HG02798 (cell line): ENCODE results near the gene MCM8.

Experiments
- ATAC-seq: cut with Tn5 transposase; IDR thresholded peaks from one replicate; pipeline ENCODE4 v1.9.1; 2021; ENCODE audit warnings: mild to moderate bottlenecking; ENCODE audit not compliant: unreplicated experiment, poor library complexity

Gene MCM8

GRCh38 chr20:5950271-5951031 is at the start of gene MCM8, which contains the start of gene TRMT6:
TSS of gene MCM8 (plus strand) at chr20:5950652. CDS start at chr20:5952016, 1,364 bp downstream.
TSS of gene TRMT6 (minus strand) at chr20:5950533. CDS start at chr20:5950405, 128 bp downstream.
- peak; percentile 99 for ATAC-seq

GRCh38 chr20:5900908-5901307 is 49.5 kb upstream of the MCM8 start:
- ATAC-seq, result no peak

- ATAC-seq, result no peak
Observed at GRCh38 chr20:5908981-5909380, 41.5 kb upstream of the MCM8 start.

GRCh38 chr20:5910186-5910585 is 40.3 kb upstream of the MCM8 start:
- ATAC-seq, result no peak

- ATAC-seq, result no peak
Observed at GRCh38 chr20:5913166-5913565, 37.3 kb upstream of the MCM8 start.

- no peak for ATAC-seq
Observed at GRCh38 chr20:5914859-5915258, 35.6 kb upstream of the MCM8 start.

- no peak for ATAC-seq
Observed at GRCh38 chr20:5918856-5919625, 31.4 kb upstream of the MCM8 start.

GRCh38 chr20:5919626-5920544 is 30.6 kb upstream of the MCM8 start:
- no peak for ATAC-seq

- no peak for ATAC-seq
Observed at GRCh38 chr20:5920581-5920980, 29.9 kb upstream of the MCM8 start.

- no peak for ATAC-seq
Observed at GRCh38 chr20:5923493-5923892, 27.0 kb upstream of the MCM8 start.

GRCh38 chr20:5925551-5925950 is 24.9 kb upstream of the MCM8 start:
- ATAC-seq, result no peak

- ATAC-seq, result no peak
Observed at GRCh38 chr20:5927749-5928462, 22.5 kb upstream of the MCM8 start.

GRCh38 chr20:5928836-5929715 is 21.4 kb upstream of the MCM8 start:
- no peak for ATAC-seq

- ATAC-seq, result no peak
Observed at GRCh38 chr20:5931411-5931810, 19.0 kb upstream of the MCM8 start.

GRCh38 chr20:5932796-5933195 is 17.7 kb upstream of the MCM8 start:
- ATAC-seq, result no peak

- peak; percentile 33 for ATAC-seq
Observed at GRCh38 chr20:5933802-5934436, 16.5 kb upstream of the MCM8 start.

GRCh38 chr20:5935384-5935783 is 15.1 kb upstream of the MCM8 start:
- ATAC-seq, result no peak

GRCh38 chr20:5936238-5936637 is 14.2 kb upstream of the MCM8 start:
- ATAC-seq, result no peak
